HG03103 (cell line): ENCODE data around the gene ZGLP1.

Source experiments
- ATAC-seq: cut with Tn5 transposase; IDR thresholded peaks from one replicate; pipeline ENCODE4 v1.9.1; 2021; ENCODE audit warnings: low read depth; ENCODE audit not compliant: unreplicated experiment

Gene ZGLP1

GRCh38 chr19:10328558-10329429, 19.2 kb upstream of the ZGLP1 start:
- no peak for ATAC-seq

- no peak for ATAC-seq
Observed at GRCh38 chr19:10327793-10328192, 18.2 kb upstream of the ZGLP1 start.

- ATAC-seq: no peak
Observed at GRCh38 chr19:10325732-10326131, 16.1 kb upstream of the ZGLP1 start.

GRCh38 chr19:10321874-10322835, 12.5 kb upstream of the ZGLP1 start:
- ATAC-seq: no peak

GRCh38 chr19:10321417-10321797, 11.8 kb upstream of the ZGLP1 start:
- no peak for ATAC-seq

GRCh38 chr19:10320602-10321416, 11.2 kb upstream of the ZGLP1 start:
- no peak for ATAC-seq

- ATAC-seq: no peak
Observed at GRCh38 chr19:10318807-10319682, 9.4 kb upstream of the ZGLP1 start.

GRCh38 chr19:10317857-10318462, 8.3 kb upstream of the ZGLP1 start:
- ATAC-seq: no peak

GRCh38 chr19:10317045-10317856, 7.6 kb upstream of the ZGLP1 start:
- no peak for ATAC-seq

GRCh38 chr19:10316229-10317044, 6.8 kb upstream of the ZGLP1 start:
- no peak for ATAC-seq

- ATAC-seq: no peak
Observed at GRCh38 chr19:10315335-10316214, 6.0 kb upstream of the ZGLP1 start, which contains the start of gene FDX2. TSS of gene FDX2 (minus strand) at chr19:10316015. CDS start at chr19:10315996, 19 bp downstream.

- no peak for ATAC-seq
Observed at GRCh38 chr19:10306327-10306726, 3.3 kb downstream of the ZGLP1 start.

GRCh38 chr19:10305139-10305806, 4.3 kb downstream of the ZGLP1 start:
- no peak for ATAC-seq

GRCh38 chr19:10299545-10300458, 9.8 kb downstream of the ZGLP1 start:
- ATAC-seq: no peak
